Measurements from ENCODE around the gene BAK1. TPM values are rescaled to one million over a fixed set of nuclear protein-coding genes. Genes with fewer than 3 reads are reported as not detected.
A peak's percentile ranks its signal among the peaks of the same experiment; 100 is the strongest.

Gene BAK1
- total and polyA plus RNA-seq, 2 donors (not counting 1 experiment from before 2014, with no cell fraction given): 12.9 to 13.0 TPM

GRCh38 chr6:33609019-33609418 is 28.9 kb upstream of the BAK1 start:
- Histone ChIP-seq H3K27me3 (ENCODE audit: control insufficient read depth, insufficient read depth, low read length) (no peaks in the 10 kb centered on the region), H3K9me3 (ENCODE audit: control insufficient read depth, insufficient read depth, low read depth, low read length) (no peaks in the 10 kb centered on the region), H3K9ac (ENCODE audit: insufficient read depth, low read length) (no peak overlapping the region), H4K20me1 (ENCODE audit: control insufficient read depth, extremely low read depth, insufficient read depth, low read length) (no peaks in the 10 kb centered on the region), H2AFZ (ENCODE audit: low read length) (no peak overlapping the region), H3K79me2 (ENCODE audit: control insufficient read depth, insufficient read depth, low read length) (no peaks in the 10 kb centered on the region), H3K4me3 (replicated peaks in 1 of 4; ENCODE audit: control extremely low read depth in 1 of 4, insufficient read depth in 1 of 4, low read depth in 3 of 4, low read length in 4 of 4) (no peak overlapping the region), H3K36me3 (ENCODE audit: control insufficient read depth, insufficient read depth, low read length) (no peaks in the 10 kb centered on the region), H3K4me1 (ENCODE audit: control insufficient read depth, extremely low read depth, insufficient read depth, low read length) (peaks cover 17% of the 10 kb centered on the region), H3K4me2 (ENCODE audit: extremely low read depth, insufficient read depth, low read length) (peak overlapping the region; percentile 68), H3K27ac (ENCODE audit: insufficient read depth, low read length) (peak overlapping the region; percentile 38)
- DNase-seq (ENCODE audit: low read depth in 2 of 2): no peak
- no peak for TF ChIP-seq EZH2 (IDR thresholded peaks at IDR 0.05; ENCODE audit: low read length, missing control alignments)
- no peak for TF ChIP-seq CTCF (conservative IDR thresholded peaks at IDR 0.05 in 1 of 2, IDR thresholded peaks at IDR 0.05 in 1 of 2; ENCODE audit: low read depth in 1 of 2, low read length in 2 of 2)

GRCh38 chr6:33607784-33608161 is 27.7 kb upstream of the BAK1 start:
- H3K9ac ChIP-seq (ENCODE audit: insufficient read depth, low read length): no peak overlapping the region
- H3K4me1 ChIP-seq (ENCODE audit: control insufficient read depth, extremely low read depth, insufficient read depth, low read length): peaks cover 13% of the 10 kb centered on the region
- no peaks in the 10 kb centered on the region for H3K36me3 ChIP-seq (ENCODE audit: control insufficient read depth, insufficient read depth, low read length)
- no peaks in the 10 kb centered on the region for H3K79me2 ChIP-seq (ENCODE audit: control insufficient read depth, insufficient read depth, low read length)
- no peak overlapping the region for H2AFZ ChIP-seq (ENCODE audit: low read length)
- no peak overlapping the region for H3K27ac ChIP-seq (ENCODE audit: insufficient read depth, low read length)
- no peak for DNase-seq (ENCODE audit: low read depth in 2 of 2)
- no peak for TF ChIP-seq EZH2 (IDR thresholded peaks at IDR 0.05; ENCODE audit: low read length, missing control alignments)
- H3K4me3 ChIP-seq (replicated peaks in 1 of 4; ENCODE audit: control extremely low read depth in 1 of 4, insufficient read depth in 1 of 4, low read depth in 3 of 4, low read length in 4 of 4): no peak overlapping the region
- H3K9me3 ChIP-seq (ENCODE audit: control insufficient read depth, insufficient read depth, low read depth, low read length): no peaks in the 10 kb centered on the region
- H3K27me3 ChIP-seq (ENCODE audit: control insufficient read depth, insufficient read depth, low read length): no peaks in the 10 kb centered on the region
- no peak overlapping the region for H3K4me2 ChIP-seq (ENCODE audit: extremely low read depth, insufficient read depth, low read length)
- no peaks in the 10 kb centered on the region for H4K20me1 ChIP-seq (ENCODE audit: control insufficient read depth, extremely low read depth, insufficient read depth, low read length)

- Histone ChIP-seq H2AFZ (ENCODE audit: low read length) (no peak overlapping the region), H3K79me2 (ENCODE audit: control insufficient read depth, insufficient read depth, low read length) (no peaks in the 10 kb centered on the region), H3K9me3 (ENCODE audit: control insufficient read depth, insufficient read depth, low read depth, low read length) (no peaks in the 10 kb centered on the region), H3K27me3 (ENCODE audit: control insufficient read depth, insufficient read depth, low read length) (no peaks in the 10 kb centered on the region), H3K27ac (ENCODE audit: insufficient read depth, low read length) (no peak overlapping the region), H3K4me1 (ENCODE audit: control insufficient read depth, extremely low read depth, insufficient read depth, low read length) (peaks cover 13% of the 10 kb centered on the region), H3K9ac (ENCODE audit: insufficient read depth, low read length) (no peak overlapping the region), H3K4me3 (replicated peaks in 1 of 4; ENCODE audit: control extremely low read depth in 1 of 4, insufficient read depth in 1 of 4, low read depth in 3 of 4, low read length in 4 of 4) (no peak overlapping the region), H4K20me1 (ENCODE audit: control insufficient read depth, extremely low read depth, insufficient read depth, low read length) (no peaks in the 10 kb centered on the region), H3K4me2 (ENCODE audit: extremely low read depth, insufficient read depth, low read length) (no peak overlapping the region), H3K36me3 (ENCODE audit: control insufficient read depth, insufficient read depth, low read length) (no peaks in the 10 kb centered on the region)
- no peak for DNase-seq (ENCODE audit: low read depth in 2 of 2)
- TF ChIP-seq EZH2 (IDR thresholded peaks at IDR 0.05; ENCODE audit: low read length, missing control alignments) (no peak), CTCF (conservative IDR thresholded peaks at IDR 0.05 in 1 of 2, IDR thresholded peaks at IDR 0.05 in 1 of 2; ENCODE audit: low read depth in 1 of 2, low read length in 2 of 2) (no peak)
Measured at GRCh38 chr6:33607126-33607783, 27.2 kb upstream of the BAK1 start.
